HepG2 (cell line): ENCODE results near the gene TBX5. TPM values are rescaled to one million over a fixed set of nuclear protein-coding genes. Genes with fewer than 3 reads are reported as not detected.

ENCODE experiments used
- ATAC-seq: fragments of 200-7000 bp; cut with Tn5 transposase; 3 replicates; pipeline ENCODE4 v1.9.1; 2020; ENCODE audit warnings: mild to moderate bottlenecking, moderate library complexity
- BruUV-seq: library from RNA; stranded (reverse); fragments of 400-500 nt; replicated peaks from 2 replicates; lab custom pipeline; 2021; lab: Mats Ljungman, UMichigan
- CTCF ChIA-PET: fragments of 300-600 bp; formaldehyde crosslinking; extraction: SDS; loops from one replicate; lab custom pipeline; 2021; ENCODE audit warnings: low total read pairs, inconsistent platforms, low intra/inter-chr PET ratio; lab: Yijun Ruan, JAX
- POLR2A ChIA-PET: fragments of 350-600 bp; sonication (Branson Sonifier 250); formaldehyde crosslinking; loops from one replicate; lab custom pipeline; 2020; ENCODE audit warnings: antibody characterized with exemption, inconsistent platforms; lab: Yijun Ruan, JAX
- DNase-seq: peaks from one replicate; pipeline ENCODE4 v3.0.0-alpha.2; 2015; ENCODE audit warnings: low spot score
- FAIRE-seq: peaks from 3 replicates; lab custom pipeline; 2011; peaks lifted over from hg19 to GRCh38; lab: Jason Lieb, UNC
- H2AFZ ChIP-seq: one replicate; pipeline ENCODE4 v1.6.1; 2011; ENCODE audit warnings: low read length, inconsistent platforms
- H3K27ac ChIP-seq: fragments of 300-600 bp; 3 replicates; pipeline ENCODE4 v1.8.0; 2011; ENCODE audit warnings: mixed run types, mild to moderate bottlenecking, mixed read lengths, low read length, inconsistent platforms; ENCODE audit not compliant: insufficient read depth; ENCODE audit errors: extremely low read length
- H3K27me3 ChIP-seq, 2 experiments: fragments of 200-600 bp in 1 of 2; 2 replicates in 1 of 2; 3 replicates in 1 of 2; pipeline versions ENCODE4 v1.6.0 to v1.8.0; 2011; ENCODE audit warnings: low read length in 2 of 2, mild to moderate bottlenecking in 2 of 2, moderate library complexity in 2 of 2, inconsistent platforms in 1 of 2; ENCODE audit not compliant: insufficient read depth in 2 of 2, control insufficient read depth in 1 of 2
- H3K36me3 ChIP-seq, 2 experiments: fragments of 200-600 bp in 1 of 2; replicated peaks in 1 of 2; 2 replicates in 1 of 2; 3 replicates in 1 of 2; pipeline versions ENCODE4 v1.5.1 to v1.8.0; 2011; ENCODE audit warnings: low read length in 2 of 2, inconsistent platforms in 1 of 2; ENCODE audit not compliant: insufficient read depth in 2 of 2, control insufficient read depth in 1 of 2
- H3K4me1 ChIP-seq: 2 replicates; pipeline ENCODE4 v1.5.1; 2012; ENCODE audit warnings: low read length, inconsistent platforms; ENCODE audit not compliant: insufficient read depth
- H3K4me2 ChIP-seq: 2 replicates; pipeline ENCODE4 v1.6.0; 2011; ENCODE audit warnings: low read depth, low read length, inconsistent platforms
- H3K4me3 ChIP-seq, 3 experiments: fragments of 200-600 bp in 1 of 3; sonication (generic), shearing (Covaris generic) in 1 of 3; replicated peaks in 1 of 3; 2 replicates each; pipeline ENCODE4 v1.5.1; 2011 to 2016; ENCODE audit warnings: low read length in 3 of 3, inconsistent platforms in 2 of 3, low read depth in 2 of 3, mild to moderate bottlenecking in 2 of 3, control low read depth in 1 of 3, mixed read lengths in 1 of 3; ENCODE audit not compliant: insufficient read depth in 1 of 3
- H3K79me2 ChIP-seq: one replicate; pipeline ENCODE4 v1.6.1; 2011; ENCODE audit warnings: low read length, inconsistent platforms; ENCODE audit not compliant: insufficient read depth
- H3K9ac ChIP-seq: 2 replicates; pipeline ENCODE4 v1.6.0; 2011; ENCODE audit warnings: mild to moderate bottlenecking, low read depth, low read length, inconsistent platforms; ENCODE audit not compliant: insufficient read depth
- H3K9me3 ChIP-seq: 2 replicates; pipeline ENCODE4 v1.5.1; 2012; ENCODE audit warnings: mild to moderate bottlenecking, low read length
- H4K20me1 ChIP-seq: 2 replicates; pipeline ENCODE4 v1.6.0; 2011; ENCODE audit warnings: inconsistent platforms, mild to moderate bottlenecking, low read length, moderate library complexity; ENCODE audit not compliant: insufficient read depth
- EZH2 ChIP-seq: conservative IDR thresholded peaks from 2 replicates; pipeline ENCODE4 v1.6.1; 2012; ENCODE audit warnings: mild to moderate bottlenecking, low read depth, low read length, moderate library complexity
- KAT7 ChIP-seq: IDR thresholded peaks from 2 replicates; pipeline ENCODE4 v1.6.1; 2018; ENCODE audit warnings: borderline replicate concordance, missing compliant biosample characterization
- MNT ChIP-seq: fragments of 450-650 bp; IDR thresholded peaks from 2 replicates; pipeline ENCODE4 v1.6.1; 2016
- NR2F6 ChIP-seq, 2 experiments: IDR thresholded peaks; 2 replicates each; pipeline ENCODE4 v1.6.1; 2016; ENCODE audit warnings: antibody characterized with exemption in 1 of 2, mild to moderate bottlenecking in 1 of 2
- TBX3 ChIP-seq: fragments of 450-650 bp; IDR thresholded peaks from 2 replicates; pipeline ENCODE4 v1.6.1; 2017; ENCODE audit warnings: antibody characterized with exemption, mild to moderate bottlenecking, inconsistent platforms, borderline replicate concordance
- ZNF414 ChIP-seq: sonication (generic); formaldehyde crosslinking; IDR thresholded peaks from 2 replicates; pipeline ENCODE4 v1.5.0; 2020; ENCODE audit warnings: missing genetic modification reagents
- WGBS: methylation state at CpG from one replicate; pipeline ENCODE4 v1.1.6; 2017; ENCODE audit warnings: low lambda C conversion rate; 5-methylcytosine and 5-hydroxymethylcytosine counted together
- in situ Hi-C: cut with HindIII; loops from 2 replicates; pipeline ENCODE4 v1.10.0; 2017; ENCODE audit warnings: low pct_unique_long_range_greater_than_20kb; ENCODE audit not compliant: extremely low pct_ligation_motif_present
- intact Hi-C: fragments of 100-400 bp; cut with micrococcal nuclease; formaldehyde crosslinking; loops from one replicate; pipeline ENCODE4 v1.10.0; 2022; ENCODE audit not compliant: unreplicated experiment
- polyA plus RNA-seq, 8 experiments: library from polyadenylated mRNA; depleted of rRNA in 3 of 8; stranded (reverse) in 7 of 8; unstranded in 1 of 8; fragments of >200 nt; fragmentation: Illumina TruSeq in 4 of 8; extraction: Trizol in 4 of 8; gene quantifications; 2 replicates each; pipeline versions ENCODE4 v1.2.1 to v1.2.3, GENCODE V29; 2011 to 2016; ENCODE audit warnings: low read depth in 4 of 8, missing spikeins in 1 of 8, mixed read lengths in 1 of 8; ENCODE audit not compliant: insufficient read depth in 1 of 8
- total RNA-seq, 5 experiments: library from RNA; depleted of rRNA; stranded (reverse); fragments of >200 nt; fragmentation: Illumina TruSeq; extraction: Trizol; gene quantifications; 2 replicates each; pipeline ENCODE4 v1.2.3, GENCODE V29; 2016; ENCODE audit warnings: low read depth in 1 of 5

TBX5 gene
- total and polyA plus RNA-seq, 2 of the 13 experiments (the other 11 are each of a cell fraction or from before 2014, with no cell fraction given) = not detected

DNA sequence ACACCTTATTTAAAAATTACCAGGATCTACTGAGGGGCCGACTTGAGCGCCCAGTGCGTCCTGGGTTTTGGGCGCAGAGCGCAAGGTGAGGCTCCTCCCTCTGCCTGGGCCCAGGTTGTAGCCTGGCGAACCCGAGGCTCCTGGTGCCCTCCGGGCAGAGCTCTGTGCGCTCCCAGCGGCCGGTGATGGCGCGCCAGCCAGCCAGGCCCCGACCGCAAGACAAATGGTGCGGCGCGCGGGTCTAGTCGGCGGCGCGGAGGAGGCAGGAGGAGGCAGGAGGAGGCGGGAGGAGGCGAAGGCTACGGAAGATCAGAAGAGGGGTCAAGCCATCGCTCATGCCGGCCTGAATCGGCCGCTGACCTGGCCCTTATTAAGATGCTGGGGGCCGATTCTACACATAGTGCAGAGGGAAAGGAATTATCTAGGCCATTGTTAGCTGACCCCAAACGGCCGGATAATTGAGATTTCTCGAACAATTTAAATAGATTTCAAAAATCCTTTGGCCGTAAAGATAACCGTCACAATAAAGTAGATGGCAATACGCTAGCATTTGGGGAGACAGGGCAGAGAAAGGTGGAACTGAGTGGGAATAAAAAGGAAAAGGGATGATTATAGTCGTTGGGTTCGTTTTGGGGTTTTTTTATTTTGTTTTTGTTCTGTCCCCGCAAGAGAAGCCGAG is 2.8 kb downstream of the TBX5 start:
- Histone ChIP-seq H3K79me2 (no peaks in the 10 kb centered on the region), H3K4me3 (no peak overlapping the region), H2AFZ (no peak overlapping the region), H3K27ac (no peak overlapping the region), H3K4me2 (no peak overlapping the region), H3K4me1 (no peaks in the 10 kb centered on the region), H3K9me3 (no peaks in the 10 kb centered on the region), H3K36me3 (no peaks in the 10 kb centered on the region), H4K20me1 (no peaks in the 10 kb centered on the region), H3K9ac (no peak overlapping the region), H3K27me3 (peaks cover 4 to 84% of the 10 kb centered on the region in 2 experiments)
- CTCF ChIA-PET = no interaction called here
- POLR2A ChIA-PET = no interaction called here
- BruUV-seq = no TSS peak
- FAIRE-seq = no peak
- TF ChIP-seq ZNF414 (CRISPR knock-in tag) (no peak), TBX3 (no peak), EZH2 (0 out of 2 replicates have a peak, but pooled peaks have one; percentile 7), MNT (no peak), NR2F6 (IDR thresholded peaks at IDR 0.05) (no peak), NR2F6 (CRISPR knock-in tag; IDR thresholded peaks at IDR 0.05) (no peak), KAT7 (CRISPR knock-in tag) (no peak)
- DNase-seq = no peak
- in situ Hi-C loops (no loop called here), intact Hi-C loops (no loop called here)
- WGBS = 37% methylated on average over 40 of the region's 41 CpGs
- ATAC-seq = no peak; the same call in 1 of the 3 replicates
